ENCODE results near the gene DOCK6.

The DOCK6 gene

DNA sequence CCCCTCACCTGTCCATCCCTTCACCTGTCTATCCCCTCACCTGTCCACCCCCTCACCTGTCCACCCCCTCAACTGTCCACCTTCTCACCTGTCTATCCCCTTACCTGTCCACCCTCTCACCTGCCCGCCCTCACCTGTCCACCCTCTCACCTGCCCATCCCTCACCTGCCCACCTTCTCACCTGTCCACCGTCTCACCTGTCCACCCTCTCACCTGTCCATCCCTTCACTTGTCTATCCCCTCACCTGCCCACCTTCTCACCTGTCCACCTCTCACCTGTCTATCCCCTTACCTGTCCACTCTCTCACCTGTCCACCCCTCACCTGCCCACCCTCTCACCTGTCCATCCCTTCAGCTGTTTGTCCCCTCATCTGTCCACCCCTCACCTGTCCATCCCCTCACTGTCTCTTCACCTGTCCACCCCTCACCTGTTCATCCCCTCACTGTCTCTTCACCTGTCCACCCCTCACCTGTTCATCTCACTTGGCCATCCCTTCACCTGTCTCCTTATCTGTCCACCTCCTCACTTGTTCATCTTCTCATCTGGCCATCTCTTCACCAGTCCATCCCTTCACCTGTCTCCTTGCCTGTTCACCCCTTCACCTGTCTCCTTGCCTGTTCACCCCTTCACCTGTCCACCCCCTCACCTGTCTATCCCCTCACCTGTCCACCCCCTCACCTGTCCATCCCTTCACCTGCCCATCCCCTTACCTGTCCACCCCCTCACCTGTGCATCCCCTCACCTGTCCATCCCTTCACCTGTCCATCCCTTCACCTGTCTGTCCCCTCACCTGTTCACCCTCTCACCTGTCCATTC, 52.3 kb downstream of the DOCK6 start:
- Histone ChIP-seq H3K4me1 (ENCODE audit: insufficient read depth, poor library complexity, severe bottlenecking) (no peaks in the 10 kb centered on the region), H3K9me3 (ENCODE audit: severe bottlenecking) (no peaks in the 10 kb centered on the region), H3K4me3 (ENCODE audit: severe bottlenecking) (no peak overlapping the region), H3K36me3 (ENCODE audit: low read depth) (peaks cover 17% of the 10 kb centered on the region), H3K27me3 (ENCODE audit: insufficient read depth, poor library complexity, severe bottlenecking) (no peaks in the 10 kb centered on the region), H3K27ac (ENCODE audit: poor library complexity, severe bottlenecking) (no peak overlapping the region)
- TF ChIP-seq CTCF (IDR thresholded peaks at IDR 0.05; ENCODE audit: poor library complexity, severe bottlenecking) = no peak
- no peak for ATAC-seq (ENCODE audit: low read depth)
- no peak for DNase-seq (ENCODE audit: low spot score)

GRCh38 chr19:11208561-11209471, 53.5 kb downstream of the DOCK6 start:
- no peak for DNase-seq (ENCODE audit: low spot score)

DNA sequence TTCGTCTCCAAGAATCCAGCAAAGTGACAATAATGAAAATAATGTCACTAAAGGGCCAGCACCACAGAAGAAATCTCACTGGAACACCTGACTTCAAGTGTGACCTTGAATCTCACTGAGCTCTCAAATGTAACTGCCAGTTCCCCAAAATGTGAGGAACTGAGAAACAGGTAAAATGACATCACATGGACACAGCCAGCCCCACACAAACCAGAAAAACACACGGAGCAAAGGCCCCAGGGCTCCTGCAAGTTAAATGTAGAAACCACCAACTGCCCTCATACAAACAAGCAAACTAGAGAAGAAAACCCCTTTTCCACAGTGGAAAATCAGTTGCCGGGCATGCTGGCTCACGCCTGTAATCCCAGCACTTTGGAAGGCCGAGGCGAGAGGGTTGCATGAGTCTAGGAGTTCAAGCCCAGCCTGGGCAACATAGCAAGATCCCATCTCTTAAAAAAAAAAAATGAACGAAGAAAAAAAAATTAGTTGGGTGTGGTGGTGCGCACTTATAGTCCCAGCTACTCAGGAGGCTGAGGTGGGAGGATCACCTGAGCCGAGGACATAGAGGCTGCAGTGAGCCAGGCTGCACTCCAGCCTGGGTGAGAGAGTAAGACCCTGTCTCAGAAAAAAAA, 56.3 kb downstream of the DOCK6 start:
- TF ChIP-seq CTCF (IDR thresholded peaks at IDR 0.05; ENCODE audit: poor library complexity, severe bottlenecking) = no peak
- H3K27me3 ChIP-seq (ENCODE audit: insufficient read depth, poor library complexity, severe bottlenecking) = no peaks in the 10 kb centered on the region
- no peak overlapping the region for H3K27ac ChIP-seq (ENCODE audit: poor library complexity, severe bottlenecking)
- H3K36me3 ChIP-seq (ENCODE audit: low read depth) = no peaks in the 10 kb centered on the region; the same call in 1 of the 2 replicates
- H3K9me3 ChIP-seq (ENCODE audit: severe bottlenecking) = no peaks in the 10 kb centered on the region
- DNase-seq (ENCODE audit: low spot score) (no peak), ATAC-seq (ENCODE audit: low read depth) (no peak)
- no peak overlapping the region for H3K4me3 ChIP-seq (ENCODE audit: severe bottlenecking)
- H3K4me1 ChIP-seq (ENCODE audit: insufficient read depth, poor library complexity, severe bottlenecking) = peaks cover 5% of the 10 kb centered on the region

More at GRCh38 chr19:11208561-11209471, 53.5 kb downstream of the DOCK6 start:
- Histone ChIP-seq H3K4me3 (ENCODE audit: severe bottlenecking) (no peak overlapping the region), H3K9me3 (ENCODE audit: severe bottlenecking) (no peaks in the 10 kb centered on the region), H3K36me3 (ENCODE audit: low read depth) (peaks cover 6% of the 10 kb centered on the region), H3K27me3 (ENCODE audit: insufficient read depth, poor library complexity, severe bottlenecking) (no peaks in the 10 kb centered on the region), H3K27ac (ENCODE audit: poor library complexity, severe bottlenecking) (no peak overlapping the region), H3K4me1 (ENCODE audit: insufficient read depth, poor library complexity, severe bottlenecking) (peaks cover under 1% of the 10 kb centered on the region)
- no peak for ATAC-seq (ENCODE audit: low read depth)
- TF ChIP-seq CTCF (IDR thresholded peaks at IDR 0.05; ENCODE audit: poor library complexity, severe bottlenecking) = no peak

DNA sequence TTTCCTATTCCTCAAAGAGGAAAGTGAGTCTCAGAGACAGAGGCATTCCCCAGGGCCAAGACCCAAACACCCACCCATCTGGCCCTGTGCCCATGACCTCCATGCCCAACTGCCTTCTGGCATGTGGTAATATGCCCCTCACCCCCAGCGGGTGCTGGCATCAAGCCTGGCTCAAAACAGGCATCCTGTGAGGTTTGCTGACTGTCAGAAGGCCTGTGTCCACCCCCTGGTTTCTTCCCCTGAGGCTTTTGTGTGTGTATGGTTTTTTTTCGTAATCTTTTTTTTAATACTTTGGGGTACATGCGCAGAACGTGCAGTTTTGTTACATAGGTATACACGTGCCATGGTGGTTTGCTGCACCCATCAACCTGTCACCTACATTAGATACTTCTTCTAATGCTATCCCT, 57.4 kb downstream of the DOCK6 start:
- no peak for ATAC-seq (ENCODE audit: low read depth)
- H3K27me3 ChIP-seq (ENCODE audit: insufficient read depth, poor library complexity, severe bottlenecking) = no peaks in the 10 kb centered on the region
- peaks cover 5% of the 10 kb centered on the region for H3K4me1 ChIP-seq (ENCODE audit: insufficient read depth, poor library complexity, severe bottlenecking)
- H3K9me3 ChIP-seq (ENCODE audit: severe bottlenecking) = no peaks in the 10 kb centered on the region
- TF ChIP-seq CTCF (IDR thresholded peaks at IDR 0.05; ENCODE audit: poor library complexity, severe bottlenecking) = no peak
- H3K36me3 ChIP-seq (ENCODE audit: low read depth) = no peaks in the 10 kb centered on the region; the same call in 1 of the 2 replicates
- no peak overlapping the region for H3K27ac ChIP-seq (ENCODE audit: poor library complexity, severe bottlenecking)
- no peak for DNase-seq (ENCODE audit: low spot score)
- no peak overlapping the region for H3K4me3 ChIP-seq (ENCODE audit: severe bottlenecking)

All from RWPE2 (cell line).